ENCODE measurements around the gene HSBP1.

HSBP1 gene

GRCh38 chr16:83840060-83840617 lies 32.4 kb downstream of the HSBP1 start:
- FAIRE-seq: no peak

- no peak for FAIRE-seq
Measured at GRCh38 chr16:83842291-83842690, 34.5 kb downstream of the HSBP1 start.

GRCh38 chr16:83842756-83843507 lies 35.2 kb downstream of the HSBP1 start:
- FAIRE-seq: no peak

DNA sequence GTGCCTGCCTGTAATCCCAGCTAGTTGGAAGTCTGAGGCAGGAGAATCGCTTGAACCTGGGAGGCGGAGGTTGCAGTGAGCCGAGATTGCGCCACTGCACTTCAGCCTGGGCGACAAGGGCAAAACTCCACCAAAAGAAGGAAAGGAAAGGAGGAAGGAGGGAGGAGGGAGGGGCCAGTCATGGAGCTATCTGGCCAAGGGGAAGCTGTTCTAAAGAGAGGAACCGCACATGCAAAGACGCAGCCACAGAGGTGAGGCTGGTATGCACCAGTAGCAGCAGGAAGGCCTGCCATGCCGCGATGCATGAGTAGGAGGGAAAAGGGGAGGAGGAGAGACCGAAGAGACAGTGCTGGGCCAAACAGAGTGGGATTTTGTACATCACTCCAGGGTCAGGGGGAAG lies 35.9 kb downstream of the HSBP1 start:
- no peak for FAIRE-seq

GRCh38 chr16:83845263-83845662 lies 37.5 kb downstream of the HSBP1 start:
- FAIRE-seq: no peak

- no peak for FAIRE-seq
Measured at GRCh38 chr16:83847371-83848225, 39.8 kb downstream of the HSBP1 start.

DNA sequence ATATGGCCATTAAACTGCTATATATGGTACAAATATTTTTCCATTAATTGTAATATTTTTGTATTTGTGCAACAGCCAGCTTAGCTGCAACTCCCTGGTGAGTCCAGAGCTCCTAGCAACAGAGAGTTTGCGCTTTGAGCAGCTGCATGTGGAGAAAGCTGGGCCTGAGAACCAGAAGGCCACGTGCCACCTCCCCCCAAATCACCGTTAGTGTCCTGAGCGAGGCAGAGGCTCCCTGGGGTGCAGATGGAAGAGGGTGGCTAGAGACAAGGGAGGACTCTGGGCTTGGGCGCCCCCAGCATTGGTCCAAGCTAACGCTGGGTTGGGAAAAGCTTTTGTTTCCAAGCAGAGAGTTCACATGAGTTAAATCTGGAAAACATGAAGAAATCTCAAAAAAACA lies 41.6 kb downstream of the HSBP1 start:
- FAIRE-seq: no peak

- FAIRE-seq: no peak
Measured at GRCh38 chr16:83850947-83851346, 43.2 kb downstream of the HSBP1 start.

DNA sequence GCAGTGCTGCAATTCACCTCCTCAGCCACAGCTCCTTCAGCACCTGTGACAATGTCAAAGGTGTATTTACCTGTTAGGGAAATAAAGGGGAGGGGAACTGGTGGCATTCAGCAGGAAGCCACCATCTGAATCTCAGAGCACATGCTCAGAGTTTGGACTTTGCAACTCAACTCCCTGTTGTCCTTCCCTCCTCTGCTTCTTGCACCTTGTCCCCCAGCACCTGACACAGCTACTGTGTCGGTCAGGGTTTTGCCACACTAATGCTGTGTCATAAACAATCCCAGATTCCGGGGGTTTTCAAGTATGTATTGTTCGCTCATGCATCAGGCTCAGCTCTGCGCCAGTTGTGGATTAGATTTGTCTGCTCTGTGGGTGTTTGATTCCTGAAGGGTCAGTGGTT lies 43.7 kb downstream of the HSBP1 start:
- FAIRE-seq: no peak

DNA sequence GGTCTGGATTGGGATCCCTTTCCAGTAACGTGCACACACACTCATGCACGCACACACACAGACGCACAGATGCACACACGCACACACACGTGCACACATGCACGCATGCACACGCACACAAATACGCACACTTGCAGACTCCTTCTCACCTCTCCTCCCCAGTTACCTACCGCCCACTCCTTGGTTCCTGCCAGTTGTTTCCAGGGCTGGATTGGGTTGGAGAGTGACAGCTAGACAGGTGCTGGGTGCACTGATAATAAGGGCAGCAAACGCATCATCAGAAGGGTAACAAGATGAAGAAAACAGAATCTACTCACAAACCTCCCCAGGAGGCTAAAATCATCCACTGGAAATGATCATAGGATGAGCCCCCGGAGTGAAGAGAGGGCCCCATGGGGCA lies 45.0 kb downstream of the HSBP1 start:
- no peak for FAIRE-seq

DNA sequence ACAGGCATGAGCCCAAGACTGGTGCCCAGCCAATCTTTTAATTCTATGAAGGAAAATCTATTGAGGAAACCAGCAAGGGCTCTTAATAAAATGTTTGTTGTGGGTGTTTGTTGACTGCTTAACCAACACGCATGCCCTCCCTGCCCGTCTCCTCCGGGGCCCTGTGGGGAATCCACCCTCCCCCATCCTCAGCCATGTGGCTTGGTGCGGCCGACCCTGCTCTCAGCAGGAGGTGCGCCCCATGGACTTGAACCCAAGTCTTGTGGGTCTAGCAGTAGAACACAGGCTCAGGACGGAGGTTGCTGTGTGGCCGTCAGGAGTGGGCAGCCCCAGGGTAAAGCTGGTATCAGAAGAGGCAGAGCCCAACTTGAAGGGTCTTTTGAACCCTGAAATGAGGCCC lies 46.1 kb downstream of the HSBP1 start:
- FAIRE-seq: no peak

GRCh38 chr16:83854420-83854819 lies 46.6 kb downstream of the HSBP1 start:
- no peak for FAIRE-seq

GRCh38 chr16:83856792-83857191 lies 49.0 kb downstream of the HSBP1 start:
- FAIRE-seq: no peak

DNA sequence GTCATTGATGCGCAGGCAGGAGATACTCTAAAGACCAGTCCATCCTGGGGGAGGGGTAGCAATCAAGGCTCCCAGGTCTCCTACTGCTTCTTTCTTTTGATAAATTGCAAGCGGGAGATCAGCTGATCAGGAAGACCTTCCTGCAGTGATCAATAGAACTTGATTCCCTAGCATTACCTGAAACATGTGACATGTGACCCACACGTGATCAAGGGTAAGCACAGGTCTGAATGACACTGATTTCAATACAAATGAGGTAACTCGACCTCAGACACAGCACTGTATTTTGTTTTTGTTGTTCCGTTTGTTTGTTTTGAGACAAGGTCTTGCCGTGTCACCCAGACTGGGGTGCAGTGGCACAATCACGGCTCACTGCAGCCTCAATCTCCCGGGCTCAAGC lies 51.5 kb downstream of the HSBP1 start:
- no peak for FAIRE-seq

- no peak for FAIRE-seq
Measured at GRCh38 chr16:83862661-83863060, 54.9 kb downstream of the HSBP1 start.

DNA sequence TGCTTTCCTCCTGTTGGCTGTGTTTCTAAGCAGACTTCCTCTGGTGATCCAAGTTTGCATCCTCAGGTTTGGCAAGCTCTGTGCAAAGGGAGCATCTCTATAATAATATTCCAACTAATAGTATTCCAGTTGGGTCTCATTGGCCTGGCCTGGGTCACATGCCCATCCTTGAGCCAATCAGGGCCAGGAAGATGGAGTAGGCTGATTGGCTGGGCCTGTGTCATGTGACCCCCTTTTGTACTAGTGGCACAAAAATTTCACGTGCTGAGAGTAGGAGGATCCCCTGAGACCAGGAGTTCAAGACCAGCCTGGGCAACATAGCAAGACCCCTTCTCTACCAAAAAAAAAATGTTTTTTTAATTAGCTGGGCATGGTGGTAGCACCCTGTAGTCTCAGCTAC lies 55.9 kb downstream of the HSBP1 start:
- FAIRE-seq: no peak
